T-helper 17 cell (primary cell): ENCODE measurements around the gene AKAP3. TPM values are rescaled to one million over a fixed set of nuclear protein-coding genes. Genes with fewer than 3 reads are reported as not detected.
A peak's percentile ranks its signal among the peaks of the same experiment; 100 is the strongest.

Experiments
- ATAC-seq: fragments of 150-1000 bp; cut with Tn5 transposase; 2 replicates; pipeline ENCODE4 v1.10.0; 2021; ENCODE audit warnings: mild to moderate bottlenecking, moderate library complexity
- DNase-seq, 3 donors: peaks; one replicate each; pipeline versions ENCODE4 v3.0.0 to v3.0.0-alpha.2; 2020 to 2021
- H3K9me3 ChIP-seq: one replicate; pipeline ENCODE4 v1.7.0; 2013; ENCODE audit warnings: low read length, mild to moderate bottlenecking; ENCODE audit not compliant: control insufficient read depth, poor library complexity, severe bottlenecking
- H3K27ac Mint-ChIP-seq: one replicate; pipeline ENCODE4 v1.8.0; 2022; ENCODE audit warnings: mild to moderate bottlenecking, moderate library complexity, mixed read lengths
- H3K27me3 Mint-ChIP-seq: one replicate; pipeline ENCODE4 v1.8.0; 2022; ENCODE audit warnings: mixed read lengths
- H3K36me3 Mint-ChIP-seq: one replicate; pipeline ENCODE4 v1.8.0; 2022; ENCODE audit warnings: low read depth, mixed read lengths
- H3K4me1 Mint-ChIP-seq: one replicate; pipeline ENCODE4 v1.8.0; 2022; ENCODE audit warnings: mild to moderate bottlenecking, mixed read lengths
- H3K4me3 Mint-ChIP-seq: one replicate; pipeline ENCODE4 v1.8.0; 2022; ENCODE audit warnings: mild to moderate bottlenecking, moderate library complexity, mixed read lengths
- total RNA-seq, 4 donors: library from RNA in 2 of 4; stranded (reverse) in 2 of 4; gene quantifications; one replicate each; pipeline ENCODE4 v1.2.3 and lab custom pipeline; 2022 to 2026

AKAP3 gene
- total RNA-seq, 2 donors from 2014 or later = 1.6 to 2.6 TPM

- DNase-seq = no peak
- H3K27ac Mint-ChIP-seq = no peak overlapping the region
- no peaks in the 10 kb centered on the region for H3K9me3 ChIP-seq
- H3K4me3 Mint-ChIP-seq = no peak overlapping the region
- no peak for ATAC-seq
- H3K4me1 Mint-ChIP-seq = no peaks in the 10 kb centered on the region
- peaks cover 2% of the 10 kb centered on the region for H3K36me3 Mint-ChIP-seq
- peaks cover 36% of the 10 kb centered on the region for H3K27me3 Mint-ChIP-seq
These were observed 61.7 kb downstream of the AKAP3 start for GRCh38 chr12:4587108-4587507.

- no peak for ATAC-seq
- H3K27me3 Mint-ChIP-seq = peaks cover 34% of the 10 kb centered on the region
These were observed 62.4 kb downstream of the AKAP3 start for GRCh38 chr12:4586500-4586899.

GRCh38 chr12:4584896-4585295 lies 64.0 kb downstream of the AKAP3 start:
- ATAC-seq = no peak
- no peak overlapping the region for H3K4me3 Mint-ChIP-seq
- H3K4me1 Mint-ChIP-seq = no peaks in the 10 kb centered on the region
- peaks cover 33% of the 10 kb centered on the region for H3K27me3 Mint-ChIP-seq
- peaks cover 2% of the 10 kb centered on the region for H3K36me3 Mint-ChIP-seq
- DNase-seq = no peak
- H3K9me3 ChIP-seq = no peaks in the 10 kb centered on the region
- no peak overlapping the region for H3K27ac Mint-ChIP-seq

More at GRCh38 chr12:4586500-4586899, 62.4 kb downstream of the AKAP3 start:
- Mint-ChIP-seq H3K27ac (no peak overlapping the region), H3K4me1 (no peaks in the 10 kb centered on the region), H3K4me3 (no peak overlapping the region), H3K36me3 (peaks cover 2% of the 10 kb centered on the region)
- H3K9me3 ChIP-seq = no peaks in the 10 kb centered on the region
- DNase-seq = no peak

- Mint-ChIP-seq H3K36me3 (peaks cover 2% of the 10 kb centered on the region), H3K27ac (no peak overlapping the region), H3K27me3 (peaks cover 33% of the 10 kb centered on the region), H3K4me3 (no peak overlapping the region), H3K4me1 (no peaks in the 10 kb centered on the region)
- DNase-seq (no peak), ATAC-seq (no peak)
- H3K9me3 ChIP-seq = no peaks in the 10 kb centered on the region
These were observed 64.6 kb downstream of the AKAP3 start for GRCh38 chr12:4584281-4584680.

- Mint-ChIP-seq H3K4me1 (no peaks in the 10 kb centered on the region), H3K27me3 (peaks cover 16% of the 10 kb centered on the region), H3K4me3 (no peak overlapping the region), H3K27ac (no peak overlapping the region), H3K36me3 (no peaks in the 10 kb centered on the region)
- DNase-seq (no peak), ATAC-seq (no peak)
- no peaks in the 10 kb centered on the region for H3K9me3 ChIP-seq
These were observed 68.6 kb downstream of the AKAP3 start for GRCh38 chr12:4580281-4580688.

- peaks cover 16% of the 10 kb centered on the region for H3K27me3 Mint-ChIP-seq
- no peaks in the 10 kb centered on the region for H3K36me3 Mint-ChIP-seq
- no peaks in the 10 kb centered on the region for H3K9me3 ChIP-seq
- DNase-seq = no peak
- H3K27ac Mint-ChIP-seq = no peak overlapping the region
- no peak for ATAC-seq
- H3K4me3 Mint-ChIP-seq = no peak overlapping the region
- no peaks in the 10 kb centered on the region for H3K4me1 Mint-ChIP-seq
These were observed 69.3 kb downstream of the AKAP3 start for GRCh38 chr12:4579305-4580102.

- H3K4me1 Mint-ChIP-seq = no peaks in the 10 kb centered on the region
- DNase-seq = no peak
- H3K4me3 Mint-ChIP-seq = no peak overlapping the region
- no peaks in the 10 kb centered on the region for H3K27me3 Mint-ChIP-seq
- no peak for ATAC-seq
- H3K36me3 Mint-ChIP-seq = no peaks in the 10 kb centered on the region
- no peak overlapping the region for H3K27ac Mint-ChIP-seq
- H3K9me3 ChIP-seq = no peaks in the 10 kb centered on the region
These were observed 76.2 kb downstream of the AKAP3 start for GRCh38 chr12:4572680-4573079.

- DNase-seq (no peak), ATAC-seq (no peak)
- Mint-ChIP-seq H3K4me1 (peaks cover 2% of the 10 kb centered on the region), H3K27me3 (peaks cover 15% of the 10 kb centered on the region), H3K27ac (no peak overlapping the region), H3K4me3 (no peak overlapping the region), H3K36me3 (peaks cover 3% of the 10 kb centered on the region)
- no peaks in the 10 kb centered on the region for H3K9me3 ChIP-seq
These were observed 79.6 kb downstream of the AKAP3 start for GRCh38 chr12:4569261-4569660.

GRCh38 chr12:4567073-4567881 lies 81.6 kb downstream of the AKAP3 start:
- Mint-ChIP-seq H3K4me1 (peaks cover 5% of the 10 kb centered on the region), H3K4me3 (no peak overlapping the region), H3K36me3 (peaks cover 3% of the 10 kb centered on the region), H3K27ac (no peak overlapping the region), H3K27me3 (peaks cover 21% of the 10 kb centered on the region)
- no peak for DNase-seq
- ATAC-seq = peak; percentile 45
- H3K9me3 ChIP-seq = no peaks in the 10 kb centered on the region

- Mint-ChIP-seq H3K4me3 (no peak overlapping the region), H3K27me3 (peaks cover 21% of the 10 kb centered on the region), H3K36me3 (peaks cover 3% of the 10 kb centered on the region), H3K27ac (no peak overlapping the region), H3K4me1 (peaks cover 5% of the 10 kb centered on the region)
- H3K9me3 ChIP-seq = no peaks in the 10 kb centered on the region
- ATAC-seq (no peak), DNase-seq (no peak)
These were observed 82.4 kb downstream of the AKAP3 start for GRCh38 chr12:4566474-4566873.

Other genes starting within 250 kb of the AKAP3 start
- gene FGF6, start 203.2 kb downstream of the AKAP3 start, total RNA-seq = not detected
- gene RAD51AP1, start 110.2 kb downstream of the AKAP3 start, total RNA-seq = under 1 TPM; 0.34 to 0.72 TPM
- 10 to 100 TPM; 10.4 to 11.1 TPM for gene DYRK4, start 86.8 kb downstream of the AKAP3 start, total RNA-seq
- 10 to 100 TPM; 61.3 to 80.8 TPM for gene NDUFA9, start 63 bp upstream of the AKAP3 start, total RNA-seq
- gene GALNT8, start 71.3 kb upstream of the AKAP3 start, total RNA-seq = 1 to 10 TPM; 1.4 TPM